Fibroblast of skin of right quadriceps (primary cell): ENCODE measurements around the gene SNAP23.
"Not testable (repeated sequence)": the region's sequence is repeated elsewhere in the genome, so short reads cannot be mapped to it uniquely, and the experiment has no call there.

Source experiments
- DNase-seq: peaks from one replicate; pipeline ENCODE4 v3.0.0-alpha.2; 2013

SNAP23 gene

GRCh38 chr15:42498212-42499068 is 3.0 kb downstream of the SNAP23 start:
- no peak for DNase-seq

GRCh38 chr15:42499858-42500609 is 4.6 kb downstream of the SNAP23 start:
- no peak for DNase-seq

GRCh38 chr15:42502477-42502876 is 7.0 kb downstream of the SNAP23 start:
- DNase-seq = no peak

GRCh38 chr15:42503825-42504224 is 8.4 kb downstream of the SNAP23 start:
- DNase-seq = no peak

- no peak for DNase-seq
Measured at GRCh38 chr15:42504631-42505030, 9.2 kb downstream of the SNAP23 start.

- peak; percentile 17 for DNase-seq
Measured at GRCh38 chr15:42507514-42507913, 12.1 kb downstream of the SNAP23 start.

- no peak for DNase-seq
Measured at GRCh38 chr15:42508263-42508690, 12.8 kb downstream of the SNAP23 start.

GRCh38 chr15:42510258-42511006 is 15.0 kb downstream of the SNAP23 start:
- DNase-seq = no peak

GRCh38 chr15:42511007-42511391 is 15.6 kb downstream of the SNAP23 start:
- peak; percentile 31 for DNase-seq

GRCh38 chr15:42523331-42523730 is 27.9 kb downstream of the SNAP23 start:
- DNase-seq = no peak

GRCh38 chr15:42528970-42529369 is 33.5 kb downstream of the SNAP23 start:
- no peak for DNase-seq

- no peak for DNase-seq
Measured at GRCh38 chr15:42533246-42533645, 37.8 kb downstream of the SNAP23 start.

- DNase-seq = no peak
Measured at GRCh38 chr15:42544853-42545629, 49.6 kb downstream of the SNAP23 start.

GRCh38 chr15:42547918-42548248 is 52.4 kb downstream of the SNAP23 start:
- DNase-seq = no peak

GRCh38 chr15:42548249-42549031 is 53.0 kb downstream of the SNAP23 start, which contains the start of the genes HAUS2 and LRRC57:
TSS of gene HAUS2 (plus strand) at chr15:42548838. CDS start at chr15:42548873, 35 bp downstream.
TSS of gene LRRC57 (minus strand) at chr15:42548793. CDS start at chr15:42548434, 359 bp downstream.
- peak; percentile 81 for DNase-seq

GRCh38 chr15:42549032-42549491 is 53.6 kb downstream of the SNAP23 start:
- DNase-seq = peak; percentile 29

- no peak for DNase-seq
Measured at GRCh38 chr15:42549741-42550392, 54.4 kb downstream of the SNAP23 start.

- no peak for DNase-seq
Measured at GRCh38 chr15:42553554-42553953, 58.1 kb downstream of the SNAP23 start.

GRCh38 chr15:42556550-42557207 is 61.2 kb downstream of the SNAP23 start:
- not testable (repeated sequence) for DNase-seq

- DNase-seq = no peak
Measured at GRCh38 chr15:42558739-42559138, 63.3 kb downstream of the SNAP23 start.
